H1 (cell line): ENCODE measurements around the gene CYTIP. TPM values are rescaled to one million over a fixed set of nuclear protein-coding genes. Genes with fewer than 3 reads are reported as not detected.

ENCODE experiments used
- CBX8 ChIP-seq: fragments of 300-800, 300-1000 bp; sonication (generic); IDR thresholded peaks from 2 replicates; pipeline ENCODE4 v1.7.1; 2016; ENCODE audit warnings: low read depth, low read length, borderline replicate concordance
- EGR1 ChIP-seq: IDR thresholded peaks from 2 replicates; pipeline ENCODE4 v1.6.1; 2011; ENCODE audit warnings: low read depth, low read length, borderline replicate concordance
- NANOG ChIP-seq: IDR thresholded peaks from 2 replicates; pipeline ENCODE4 v1.6.1; 2011; ENCODE audit warnings: low read length, low read depth, mild to moderate bottlenecking, inconsistent platforms; ENCODE audit not compliant: insufficient read depth, poor library complexity, severe bottlenecking
- SUZ12 ChIP-seq: fragments of 200-600 bp; sonication (generic); IDR thresholded peaks from 2 replicates; pipeline ENCODE4 v1.6.1; 2012; ENCODE audit warnings: mild to moderate bottlenecking, inconsistent platforms, low read length, moderate library complexity, mixed read lengths
- polyA plus RNA-seq, 7 experiments: library from polyadenylated mRNA; depleted of rRNA in 3 of 7; stranded (reverse) in 5 of 7; unstranded in 2 of 7; fragments of >200 nt in 5 of 7; fragments of 200-250 nt in 2 of 7; gene quantifications; 1 replicate in 5 of 7; 2 replicates in 1 of 7; 4 replicates in 1 of 7; pipeline versions ENCODE4 v1.2.1 to v1.2.3, GENCODE V29; 2011 to 2013; ENCODE audit warnings: missing spikeins in 2 of 7, mixed read lengths in 2 of 7
- total RNA-seq: library from RNA; stranded (reverse); fragmentation: NEBNext Ultra II Directional; extraction: Animal tissue kit (Norgen Biotek cat#: 25700); gene quantifications from 2 replicates; pipeline ENCODE4 v1.2.1, GENCODE V29; 2021

The CYTIP gene
- total and polyA plus RNA-seq, 2 of the 8 experiments (the other 6 are each of a cell fraction or from before 2014, with no cell fraction given): 0.12 TPM; not detected in 1

GRCh38 chr2:157468931-157469708 lies 25.2 kb upstream of the CYTIP start (continued):
- TF ChIP-seq CBX8 (no peak), EGR1 (no peak), NANOG (no peak), SUZ12 (no peak)
